CD4-positive, alpha-beta T cell (primary cell): ENCODE data around the gene CCNL1. TPM values are rescaled to one million over a fixed set of nuclear protein-coding genes. Genes with fewer than 3 reads are reported as not detected.

Experiments used
- ATAC-seq: fragments of 200-7000 bp; cut with Tn5 transposase; one replicate; pipeline ENCODE4 v1.10.0; 2022; ENCODE audit warnings: mild to moderate bottlenecking; ENCODE audit not compliant: poor library complexity
- CTCF ChIA-PET: fragments of 350-600 bp; sonication (Branson Sonifier 250); formaldehyde crosslinking; loops from one replicate; lab custom pipeline; 2021; ENCODE audit warnings: antibody characterized with exemption, inconsistent platforms; lab: Charles Lee
- POLR2A ChIA-PET: fragments of 350-600 bp; sonication (Branson Sonifier 250); formaldehyde crosslinking; loops from one replicate; lab custom pipeline; 2021; ENCODE audit warnings: antibody characterized with exemption, inconsistent platforms; lab: Charles Lee
- DNase-seq, 14 experiments: peaks; one replicate each; pipeline ENCODE4 v3.0.0-alpha.2; 2013 to 2020; ENCODE audit warnings: mixed read lengths in 2 of 14
- H3K27ac ChIP-seq, 2 donors: one replicate each; pipeline versions ENCODE4 v1.5.1 to v1.7.0; 2013; ENCODE audit warnings: low read length in 2 of 2, low read depth in 1 of 2, mild to moderate bottlenecking in 1 of 2
- H3K27me3 ChIP-seq, 2 experiments: 1 replicate in 1 of 2; 2 replicates in 1 of 2; pipeline versions ENCODE4 v1.6.1 to v1.7.0; 2013; ENCODE audit warnings: low read length in 2 of 2, control low read depth in 1 of 2, mild to moderate bottlenecking in 1 of 2, moderate library complexity in 1 of 2; ENCODE audit not compliant: insufficient read depth in 2 of 2, control insufficient read depth in 1 of 2
- H3K36me3 ChIP-seq: one replicate; pipeline ENCODE4 v1.6.1; 2013; ENCODE audit warnings: low read length, control low read depth; ENCODE audit not compliant: insufficient read depth
- H3K4me1 ChIP-seq: one replicate; pipeline ENCODE4 v1.6.1; 2013; ENCODE audit warnings: low read length, control low read depth; ENCODE audit not compliant: insufficient read depth
- H3K4me3 ChIP-seq: one replicate; pipeline ENCODE4 v1.5.1; 2013; ENCODE audit warnings: mild to moderate bottlenecking, low read length, moderate library complexity
- H3K9me3 ChIP-seq, 2 experiments: 1 replicate in 1 of 2; 2 replicates in 1 of 2; pipeline versions ENCODE4 v1.6.1 to v1.7.0; 2013; ENCODE audit warnings: low read length in 2 of 2, mild to moderate bottlenecking in 2 of 2, control low read depth in 1 of 2, moderate library complexity in 1 of 2; ENCODE audit not compliant: control insufficient read depth in 1 of 2, insufficient read depth in 1 of 2
- H3K27ac Mint-ChIP-seq: one replicate; pipeline ENCODE4 v1.8.0; 2020; ENCODE audit warnings: mixed read lengths
- H3K27me3 Mint-ChIP-seq: one replicate; pipeline ENCODE4 v1.8.0; 2021; ENCODE audit warnings: mixed read lengths
- H3K36me3 Mint-ChIP-seq: one replicate; pipeline ENCODE4 v1.8.0; 2021; ENCODE audit warnings: low read depth, mixed read lengths
- H3K4me1 Mint-ChIP-seq: one replicate; pipeline ENCODE4 v1.8.0; 2021; ENCODE audit warnings: low read depth, mixed read lengths
- H3K4me3 Mint-ChIP-seq: one replicate; pipeline ENCODE4 v1.8.0; 2020; ENCODE audit warnings: mild to moderate bottlenecking, mixed read lengths
- H3K9me3 Mint-ChIP-seq: one replicate; pipeline ENCODE4 v1.8.0; 2020; ENCODE audit warnings: mixed read lengths
- intact Hi-C, 2 experiments: fragments of 100-400 bp; cut with DNase I in 1 of 2; cut with micrococcal nuclease in 1 of 2; formaldehyde crosslinking; loops; one replicate each; pipeline versions ENCODE4 v1.15.1 to v1.9.0; 2023 to 2025; cut with DNase I, micrococcal nuclease
- total RNA-seq, 174 experiments: library from RNA in 2 of 174; stranded (reverse) in 2 of 174; gene quantifications; one replicate each; pipeline ENCODE4 v1.2.3 and lab custom pipeline; 2021 to 2026
- TF ChIP-seq, protein P1 (sequence below): fragments of 200-600 bp; IDR thresholded peaks from one replicate; pipeline ENCODE4 v1.8.0; 2022; ENCODE audit warnings: antibody characterized with exemption, mild to moderate bottlenecking

The CCNL1 gene
- total RNA-seq, 2 experiments from 2014 or later: 1,350 to 1,388 TPM

DNA sequence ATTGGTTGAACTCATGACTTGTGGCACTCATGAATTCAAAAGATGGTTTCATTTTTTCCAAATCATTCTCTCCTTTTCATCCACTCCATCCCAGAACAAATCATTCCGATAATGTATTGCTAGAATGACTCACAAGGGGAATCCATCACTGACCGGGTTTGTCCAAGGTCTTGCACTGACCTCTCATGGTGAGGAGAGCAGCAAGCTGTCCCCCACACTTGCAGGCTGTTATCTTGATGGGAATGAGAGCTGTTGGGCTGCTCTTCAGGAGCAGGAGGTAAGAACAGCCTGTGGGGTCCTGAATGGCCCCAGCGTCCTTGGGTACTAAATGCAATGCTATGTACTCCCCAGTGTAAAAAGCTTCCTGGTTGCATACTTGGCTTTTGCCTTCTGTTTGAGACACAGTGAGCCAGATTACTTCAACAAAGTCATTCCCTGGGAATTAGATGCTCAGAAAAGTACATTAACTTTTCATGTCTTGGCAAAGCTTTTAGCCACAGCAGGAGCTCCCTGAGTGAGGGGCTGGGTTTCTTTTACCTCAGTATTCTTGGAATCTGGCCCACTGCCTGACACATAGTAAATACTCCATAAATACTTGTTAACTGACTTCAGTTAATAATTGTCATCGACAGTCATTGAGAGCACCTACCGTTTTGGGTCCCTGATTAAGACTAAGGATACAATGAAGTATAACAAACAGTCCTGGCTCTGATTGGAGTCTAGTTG lies 24.1 kb downstream of the CCNL1 start:
- ATAC-seq: no peak
- TF ChIP-seq, protein P1, sequence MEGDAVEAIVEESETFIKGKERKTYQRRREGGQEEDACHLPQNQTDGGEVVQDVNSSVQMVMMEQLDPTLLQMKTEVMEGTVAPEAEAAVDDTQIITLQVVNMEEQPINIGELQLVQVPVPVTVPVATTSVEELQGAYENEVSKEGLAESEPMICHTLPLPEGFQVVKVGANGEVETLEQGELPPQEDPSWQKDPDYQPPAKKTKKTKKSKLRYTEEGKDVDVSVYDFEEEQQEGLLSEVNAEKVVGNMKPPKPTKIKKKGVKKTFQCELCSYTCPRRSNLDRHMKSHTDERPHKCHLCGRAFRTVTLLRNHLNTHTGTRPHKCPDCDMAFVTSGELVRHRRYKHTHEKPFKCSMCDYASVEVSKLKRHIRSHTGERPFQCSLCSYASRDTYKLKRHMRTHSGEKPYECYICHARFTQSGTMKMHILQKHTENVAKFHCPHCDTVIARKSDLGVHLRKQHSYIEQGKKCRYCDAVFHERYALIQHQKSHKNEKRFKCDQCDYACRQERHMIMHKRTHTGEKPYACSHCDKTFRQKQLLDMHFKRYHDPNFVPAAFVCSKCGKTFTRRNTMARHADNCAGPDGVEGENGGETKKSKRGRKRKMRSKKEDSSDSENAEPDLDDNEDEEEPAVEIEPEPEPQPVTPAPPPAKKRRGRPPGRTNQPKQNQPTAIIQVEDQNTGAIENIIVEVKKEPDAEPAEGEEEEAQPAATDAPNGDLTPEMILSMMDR: no peak
- Mint-ChIP-seq H3K36me3 (peaks cover 12% of the 10 kb centered on the region), H3K4me3 (no peak overlapping the region), H3K27ac (peak overlapping the region; percentile 74), H3K9me3 (no peaks in the 10 kb centered on the region), H3K27me3 (no peaks in the 10 kb centered on the region), H3K4me1 (peaks cover 39% of the 10 kb centered on the region)
- Histone ChIP-seq H3K27ac (no peak overlapping the region), H3K27me3 (no peaks in the 10 kb centered on the region), H3K4me3 (no peak overlapping the region), H3K4me1 (peaks cover 57% of the 10 kb centered on the region), H3K36me3 (no peaks in the 10 kb centered on the region), H3K9me3 (no peaks in the 10 kb centered on the region)
- intact Hi-C loops: loop anchor here (2.0 to 5.0 kb wide), 6 partner anchors 319 to 1139 kb away; partner anchors contain the start of genes SSR3 (in 1 of the 2) and TIPARP (in 1 of the 2)
- ChIA-PET POLR2A (interaction anchor here (2.2 kb wide), 1 partner anchor 461 kb away, joined by 17 read pairs; the partner anchor contains the start of gene TIPARP), CTCF (interaction anchor here (2.7 kb wide), 1 partner anchor 8 kb away, joined by 20 read pairs; no protein-coding TSS in a partner anchor)
- no peak for DNase-seq

DNA sequence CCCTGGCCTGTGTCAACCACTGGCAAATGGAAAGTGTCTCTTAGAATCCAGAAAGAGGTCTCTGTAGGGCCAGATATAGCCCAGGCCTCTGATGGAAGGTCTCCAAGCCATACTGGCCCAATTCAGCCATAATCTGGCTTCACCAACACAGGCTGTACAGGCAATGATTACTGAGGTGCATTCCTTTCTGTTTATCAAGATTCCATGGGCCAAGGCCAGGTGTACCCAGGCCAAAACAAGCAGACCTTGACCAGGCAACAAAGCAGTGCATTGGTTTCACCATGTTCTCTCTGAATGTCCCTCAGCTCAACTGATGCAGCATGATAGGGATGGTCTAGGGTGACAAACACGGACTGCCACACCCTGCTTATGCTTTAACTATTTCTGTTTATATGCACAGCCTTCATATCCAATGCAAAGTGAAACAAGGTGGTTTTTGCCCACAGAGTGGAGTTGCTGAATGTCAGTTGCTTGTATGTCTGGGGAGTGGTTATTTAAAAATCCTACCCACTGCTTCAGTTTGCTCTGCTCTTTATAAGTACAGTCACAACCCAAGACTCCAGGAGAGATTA lies 25.2 kb downstream of the CCNL1 start:
- POLR2A ChIA-PET: no interaction called here
- no peak overlapping the region for H3K4me3 Mint-ChIP-seq
- H3K36me3 Mint-ChIP-seq: peaks cover 7% of the 10 kb centered on the region
- intact Hi-C loops: loop anchor here (2.0 to 5.0 kb wide), 6 partner anchors 307 to 1137 kb away; partner anchors contain the start of genes LEKR1 (in 1 of the 2) and TIPARP (in 1 of the 2)
- Histone ChIP-seq H3K4me3 (no peak overlapping the region), H3K27me3 (no peaks in the 10 kb centered on the region), H3K4me1 (peaks cover 68% of the 10 kb centered on the region), H3K36me3 (no peaks in the 10 kb centered on the region), H3K9me3 (no peaks in the 10 kb centered on the region), H3K27ac (no peak overlapping the region)
- H3K9me3 Mint-ChIP-seq: no peaks in the 10 kb centered on the region
- H3K27ac Mint-ChIP-seq: peak overlapping the region; percentile 74
- DNase-seq (peak in 1 of 14 experiments; percentile 39), ATAC-seq (no peak)
- TF ChIP-seq, protein P1: no peak
- peaks cover 50% of the 10 kb centered on the region for H3K4me1 Mint-ChIP-seq
- H3K27me3 Mint-ChIP-seq: no peaks in the 10 kb centered on the region
- CTCF ChIA-PET: no interaction called here

DNA sequence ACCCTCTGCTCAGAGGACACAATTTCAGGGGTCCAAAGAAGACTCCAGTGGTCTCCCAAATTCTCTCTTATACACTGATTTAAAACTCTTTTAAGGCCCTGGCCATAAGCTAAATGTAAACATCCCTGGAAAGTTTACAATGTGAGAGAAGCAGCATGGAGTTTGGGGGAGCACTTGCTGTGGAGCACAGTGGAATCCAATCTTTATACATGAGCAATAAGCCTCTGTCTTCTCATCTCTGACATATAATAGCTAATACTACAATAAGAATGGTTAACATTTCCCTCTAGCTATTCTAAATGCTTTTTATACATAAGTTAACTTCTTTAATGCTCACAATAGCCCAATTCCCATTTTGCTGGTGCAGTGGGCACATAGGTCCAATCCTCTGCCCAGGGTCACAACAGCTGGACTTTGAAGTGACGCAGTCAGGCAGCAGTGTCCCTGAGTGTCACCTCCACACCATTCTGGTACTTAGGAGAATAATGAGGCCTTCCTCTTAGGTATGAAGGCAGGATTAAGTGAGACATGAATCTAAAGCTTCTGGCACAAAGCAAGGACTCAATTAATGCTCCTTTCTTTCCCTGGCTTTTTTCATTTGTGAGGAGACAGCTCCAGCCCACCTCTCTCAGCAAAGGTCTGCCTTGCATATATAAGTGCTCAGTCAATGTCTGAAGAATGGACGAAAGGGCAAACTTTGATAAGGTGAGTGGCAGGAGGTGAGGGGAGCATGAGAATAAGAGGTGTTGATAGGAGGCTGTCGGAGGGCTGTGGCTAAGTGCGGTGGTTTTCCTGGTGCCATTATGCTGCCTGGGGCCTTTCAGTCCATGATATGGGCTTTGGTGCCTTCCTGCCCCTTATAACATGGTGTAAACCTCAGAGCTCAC lies 26.3 kb downstream of the CCNL1 start:
- Histone ChIP-seq H3K4me3 (no peak overlapping the region), H3K4me1 (peaks cover 79% of the 10 kb centered on the region), H3K27ac (peak overlapping the region in 1 of 2 donors; percentile 10), H3K9me3 (no peaks in the 10 kb centered on the region), H3K36me3 (no peaks in the 10 kb centered on the region), H3K27me3 (no peaks in the 10 kb centered on the region)
- TF ChIP-seq, protein P1: no peak
- Mint-ChIP-seq H3K27me3 (no peaks in the 10 kb centered on the region), H3K4me1 (peaks cover 61% of the 10 kb centered on the region), H3K27ac (peak overlapping the region; percentile 98), H3K9me3 (no peaks in the 10 kb centered on the region), H3K36me3 (peaks cover 5% of the 10 kb centered on the region), H3K4me3 (no peak overlapping the region)
- POLR2A ChIA-PET: no interaction called here
- intact Hi-C loops: loop anchor here in 1 of 2 experiments (2.0 to 5.0 kb wide), 3 partner anchors 306 to 611 kb away; partner anchors contain the start of genes LEKR1 and TIPARP
- DNase-seq: no peak
- CTCF ChIA-PET: interaction anchor here (0.9 to 1.3 kb wide), 2 partner anchors 22 to 41 kb away, joined by 3 to 4 read pairs; no protein-coding TSS in a partner anchor
- ATAC-seq: no peak
